OCI-LY3 (cell line): ENCODE measurements around the gene MAML1.

Source experiments
- EZH2phosphoT487 ChIP-seq: fragments of 200-600 bp; shearing (Covaris generic); IDR thresholded peaks from 2 replicates; pipeline ENCODE4 v1.6.1; 2018; ENCODE audit warnings: antibody characterized with exemption, mixed run types, low read depth
- TF ChIP-seq, protein P1 (sequence below): fragments of 200-600, 300-600 bp; sonication (generic); IDR thresholded peaks from 2 replicates; pipeline ENCODE4 v1.5.1; 2014; ENCODE audit warnings: antibody characterized with exemption, low read length, low read depth

DNA sequence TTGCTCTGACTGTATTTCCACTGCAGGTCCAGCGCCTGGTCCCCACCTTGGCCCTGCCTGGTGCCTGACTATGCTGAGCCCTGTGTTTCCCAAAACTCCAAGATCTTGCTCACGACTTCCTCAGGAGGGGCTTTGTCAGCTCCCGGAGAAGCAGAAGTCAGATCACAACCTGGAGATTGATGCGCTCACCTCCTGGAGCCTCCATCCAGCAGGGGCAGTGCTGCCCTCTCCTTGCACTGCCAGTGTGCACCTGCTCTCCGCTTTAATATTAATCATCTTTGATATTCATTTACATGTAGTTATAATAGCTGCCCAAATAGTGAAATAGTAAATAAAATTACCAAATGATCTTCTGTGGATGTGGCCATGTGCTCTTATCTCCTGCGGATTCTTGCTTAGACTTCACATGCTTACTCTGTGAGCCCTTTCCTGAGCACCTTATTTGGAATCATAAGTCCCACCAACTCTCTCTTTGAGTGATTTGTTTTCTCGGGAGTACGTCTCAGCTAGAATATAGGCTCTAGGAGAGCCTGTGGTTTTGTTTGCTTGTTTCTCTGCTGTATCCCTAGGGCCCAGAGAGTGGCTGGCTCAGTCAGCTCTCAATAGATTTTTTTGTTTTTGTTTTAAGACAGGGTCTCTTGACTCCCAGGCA, 17.4 kb downstream of the MAML1 start:
- no peak for TF ChIP-seq EZH2phosphoT487
- TF ChIP-seq, protein P1, sequence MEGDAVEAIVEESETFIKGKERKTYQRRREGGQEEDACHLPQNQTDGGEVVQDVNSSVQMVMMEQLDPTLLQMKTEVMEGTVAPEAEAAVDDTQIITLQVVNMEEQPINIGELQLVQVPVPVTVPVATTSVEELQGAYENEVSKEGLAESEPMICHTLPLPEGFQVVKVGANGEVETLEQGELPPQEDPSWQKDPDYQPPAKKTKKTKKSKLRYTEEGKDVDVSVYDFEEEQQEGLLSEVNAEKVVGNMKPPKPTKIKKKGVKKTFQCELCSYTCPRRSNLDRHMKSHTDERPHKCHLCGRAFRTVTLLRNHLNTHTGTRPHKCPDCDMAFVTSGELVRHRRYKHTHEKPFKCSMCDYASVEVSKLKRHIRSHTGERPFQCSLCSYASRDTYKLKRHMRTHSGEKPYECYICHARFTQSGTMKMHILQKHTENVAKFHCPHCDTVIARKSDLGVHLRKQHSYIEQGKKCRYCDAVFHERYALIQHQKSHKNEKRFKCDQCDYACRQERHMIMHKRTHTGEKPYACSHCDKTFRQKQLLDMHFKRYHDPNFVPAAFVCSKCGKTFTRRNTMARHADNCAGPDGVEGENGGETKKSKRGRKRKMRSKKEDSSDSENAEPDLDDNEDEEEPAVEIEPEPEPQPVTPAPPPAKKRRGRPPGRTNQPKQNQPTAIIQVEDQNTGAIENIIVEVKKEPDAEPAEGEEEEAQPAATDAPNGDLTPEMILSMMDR = 0 out of 2 replicates have a peak, but pooled peaks have one; percentile 8
